Endothelial cell of umbilical vein (primary cell): ENCODE results near the gene PGF.

Experiments
- EZH2 ChIP-seq: IDR thresholded peaks from 2 replicates; pipeline ENCODE4 v1.6.1; 2012; ENCODE audit warnings: borderline replicate concordance, low read depth, mild to moderate bottlenecking, moderate library complexity, low read length, inconsistent platforms; ENCODE audit not compliant: severe bottlenecking
- FOS ChIP-seq: IDR thresholded peaks from 2 replicates; pipeline ENCODE4 v1.6.1; 2011; ENCODE audit warnings: mild to moderate bottlenecking, low read length, moderate library complexity, borderline replicate concordance; ENCODE audit not compliant: insufficient read depth
- GATA2 ChIP-seq: IDR thresholded peaks from 2 replicates; pipeline ENCODE4 v1.7.0; 2011; ENCODE audit warnings: low read depth, mild to moderate bottlenecking, moderate library complexity, mixed read lengths, low read length; ENCODE audit not compliant: insufficient read length, insufficient read depth
- JUN ChIP-seq: IDR thresholded peaks from 2 replicates; pipeline ENCODE4 v1.6.1; 2011; ENCODE audit warnings: borderline replicate concordance, low read depth; ENCODE audit not compliant: insufficient read length, insufficient read depth
- POLR2A ChIP-seq: IDR thresholded peaks from 2 replicates; pipeline ENCODE4 v1.6.1; 2012; ENCODE audit warnings: low read depth, mild to moderate bottlenecking, control low read depth, low read length
- POLR2AphosphoS5 ChIP-seq: IDR thresholded peaks from 2 replicates; pipeline ENCODE4 v1.6.1; 2012; ENCODE audit warnings: low read depth, mild to moderate bottlenecking, control low read depth, low read length, moderate library complexity; ENCODE audit not compliant: insufficient read depth
- TF ChIP-seq, protein P1 (sequence below), 2 donors: IDR thresholded peaks; 1 replicate in 1 of 2; 2 replicates in 1 of 2; pipeline ENCODE4 v1.5.1; 2011; ENCODE audit warnings: low read length in 2 of 2, mild to moderate bottlenecking in 2 of 2, moderate library complexity in 2 of 2, control low read depth in 1 of 2, inconsistent platforms in 1 of 2, low read depth in 1 of 2; ENCODE audit not compliant: insufficient read depth in 1 of 2; ENCODE audit errors: extremely low read depth in 1 of 2
- TF ChIP-seq, protein P2 (sequence below): IDR thresholded peaks from 2 replicates; pipeline ENCODE4 v1.6.1; 2011; ENCODE audit not compliant: insufficient read depth, insufficient read length

DNA sequence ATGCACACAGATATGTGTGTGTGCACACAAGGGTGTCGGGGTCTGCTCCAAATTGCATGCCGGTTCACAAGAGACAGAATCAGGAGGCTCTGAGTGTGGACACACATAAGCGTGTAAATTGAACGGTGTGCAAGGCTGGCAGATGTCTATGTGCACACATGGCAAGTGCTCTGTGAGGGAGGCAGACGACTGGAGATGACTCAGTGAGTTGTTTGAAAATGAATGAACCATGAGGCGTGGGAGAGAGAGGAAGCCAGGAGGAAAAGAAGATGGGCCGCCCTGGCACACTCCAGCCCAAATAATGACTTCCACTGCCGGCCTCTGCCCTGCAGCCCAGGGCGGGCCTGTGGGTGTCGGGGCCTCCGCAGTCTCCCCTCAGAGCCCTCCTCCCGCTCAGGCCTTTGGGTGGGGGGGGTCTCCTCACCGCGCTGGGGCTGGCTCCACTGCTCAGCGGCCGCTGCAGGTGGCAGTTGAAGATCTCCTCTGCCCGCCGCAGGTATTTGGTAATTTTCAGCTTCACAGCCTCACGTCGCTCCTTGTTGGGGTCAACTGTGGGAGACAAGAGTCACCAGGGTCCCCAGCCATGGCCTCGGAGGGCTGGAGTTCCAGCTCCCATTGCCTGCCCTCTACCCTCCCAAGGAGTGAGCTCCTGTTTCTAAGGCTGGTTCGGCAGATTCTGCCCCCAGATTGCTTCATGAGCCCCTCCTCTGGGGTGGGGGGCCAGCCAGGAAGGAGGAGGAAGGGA lies 35.8 kb downstream of the PGF start:
- TF ChIP-seq, protein P1, sequence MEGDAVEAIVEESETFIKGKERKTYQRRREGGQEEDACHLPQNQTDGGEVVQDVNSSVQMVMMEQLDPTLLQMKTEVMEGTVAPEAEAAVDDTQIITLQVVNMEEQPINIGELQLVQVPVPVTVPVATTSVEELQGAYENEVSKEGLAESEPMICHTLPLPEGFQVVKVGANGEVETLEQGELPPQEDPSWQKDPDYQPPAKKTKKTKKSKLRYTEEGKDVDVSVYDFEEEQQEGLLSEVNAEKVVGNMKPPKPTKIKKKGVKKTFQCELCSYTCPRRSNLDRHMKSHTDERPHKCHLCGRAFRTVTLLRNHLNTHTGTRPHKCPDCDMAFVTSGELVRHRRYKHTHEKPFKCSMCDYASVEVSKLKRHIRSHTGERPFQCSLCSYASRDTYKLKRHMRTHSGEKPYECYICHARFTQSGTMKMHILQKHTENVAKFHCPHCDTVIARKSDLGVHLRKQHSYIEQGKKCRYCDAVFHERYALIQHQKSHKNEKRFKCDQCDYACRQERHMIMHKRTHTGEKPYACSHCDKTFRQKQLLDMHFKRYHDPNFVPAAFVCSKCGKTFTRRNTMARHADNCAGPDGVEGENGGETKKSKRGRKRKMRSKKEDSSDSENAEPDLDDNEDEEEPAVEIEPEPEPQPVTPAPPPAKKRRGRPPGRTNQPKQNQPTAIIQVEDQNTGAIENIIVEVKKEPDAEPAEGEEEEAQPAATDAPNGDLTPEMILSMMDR (IDR thresholded peaks at IDR 0.05; ENCODE audit: extremely low read depth in 1 of 2, insufficient read depth in 1 of 2, low read depth in 1 of 2, low read length in 2 of 2) = no peak
- TF ChIP-seq, protein P2, sequence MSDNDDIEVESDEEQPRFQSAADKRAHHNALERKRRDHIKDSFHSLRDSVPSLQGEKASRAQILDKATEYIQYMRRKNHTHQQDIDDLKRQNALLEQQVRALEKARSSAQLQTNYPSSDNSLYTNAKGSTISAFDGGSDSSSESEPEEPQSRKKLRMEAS = no peak
- TF ChIP-seq FOS = no peak
- TF ChIP-seq POLR2A = no peak
- no peak for TF ChIP-seq EZH2
- no peak for TF ChIP-seq GATA2
- no peak for TF ChIP-seq POLR2AphosphoS5
- TF ChIP-seq JUN = no peak
